Lower leg skin (tissue), 3 donors: ENCODE data around the gene EHMT1.

Experiments
- POLR2A ChIP-seq, 2 donors: fragments of 450-650 bp; IDR thresholded peaks; one replicate each; pipeline ENCODE4 v1.6.1; 2016 to 2017; ENCODE audit warnings: antibody characterized with exemption in 2 of 2, mild to moderate bottlenecking in 1 of 2, moderate library complexity in 1 of 2
- TF ChIP-seq, protein P1 (sequence below), 3 donors: fragments of 450-650 bp; IDR thresholded peaks; one replicate each; pipeline ENCODE4 v1.5.1; 2016; ENCODE audit warnings: antibody characterized with exemption in 3 of 3, mild to moderate bottlenecking in 3 of 3, moderate library complexity in 2 of 3

DNA sequence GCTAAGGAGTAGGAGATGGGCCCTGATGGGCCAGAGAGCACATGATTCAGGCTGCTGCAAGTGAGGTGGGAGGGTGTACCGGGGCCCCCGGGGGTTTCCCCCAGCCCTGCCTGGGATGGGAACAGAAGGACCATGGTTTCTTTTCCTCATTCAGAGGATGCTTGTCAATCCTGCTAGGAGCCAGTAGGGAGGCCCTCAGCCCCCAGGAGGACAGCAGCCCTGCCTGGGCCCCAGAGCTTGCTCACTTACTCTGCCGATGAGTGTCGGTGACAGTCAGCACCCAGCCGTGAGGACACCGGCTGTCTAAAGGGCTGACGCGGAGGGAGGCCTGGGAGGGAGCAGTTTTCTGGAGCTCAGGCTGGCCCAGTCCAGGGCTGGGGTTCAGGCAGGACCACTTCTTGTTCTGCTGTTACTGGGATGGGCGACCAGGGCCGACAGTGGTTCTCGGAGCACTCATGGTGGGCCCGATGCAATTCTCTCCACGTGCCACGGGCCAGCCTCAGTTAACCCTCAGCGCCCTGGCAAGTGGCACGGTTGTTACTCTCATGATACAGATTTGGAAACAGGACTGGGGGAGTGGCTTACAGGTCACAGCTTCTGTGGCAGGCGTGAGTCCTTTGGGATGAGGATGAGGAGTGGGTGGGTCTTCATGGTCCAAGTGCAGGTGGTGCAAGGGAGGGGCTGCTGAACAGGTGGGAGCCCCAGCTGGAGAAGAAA is 11.5 kb upstream of the EHMT1 start:
- TF ChIP-seq, protein P1, sequence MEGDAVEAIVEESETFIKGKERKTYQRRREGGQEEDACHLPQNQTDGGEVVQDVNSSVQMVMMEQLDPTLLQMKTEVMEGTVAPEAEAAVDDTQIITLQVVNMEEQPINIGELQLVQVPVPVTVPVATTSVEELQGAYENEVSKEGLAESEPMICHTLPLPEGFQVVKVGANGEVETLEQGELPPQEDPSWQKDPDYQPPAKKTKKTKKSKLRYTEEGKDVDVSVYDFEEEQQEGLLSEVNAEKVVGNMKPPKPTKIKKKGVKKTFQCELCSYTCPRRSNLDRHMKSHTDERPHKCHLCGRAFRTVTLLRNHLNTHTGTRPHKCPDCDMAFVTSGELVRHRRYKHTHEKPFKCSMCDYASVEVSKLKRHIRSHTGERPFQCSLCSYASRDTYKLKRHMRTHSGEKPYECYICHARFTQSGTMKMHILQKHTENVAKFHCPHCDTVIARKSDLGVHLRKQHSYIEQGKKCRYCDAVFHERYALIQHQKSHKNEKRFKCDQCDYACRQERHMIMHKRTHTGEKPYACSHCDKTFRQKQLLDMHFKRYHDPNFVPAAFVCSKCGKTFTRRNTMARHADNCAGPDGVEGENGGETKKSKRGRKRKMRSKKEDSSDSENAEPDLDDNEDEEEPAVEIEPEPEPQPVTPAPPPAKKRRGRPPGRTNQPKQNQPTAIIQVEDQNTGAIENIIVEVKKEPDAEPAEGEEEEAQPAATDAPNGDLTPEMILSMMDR (IDR thresholded peaks at IDR 0.05), result no peak
- TF ChIP-seq POLR2A (IDR thresholded peaks at IDR 0.05), result no peak
